ENCODE measurements around the gene FAF1.

GRCh38 chr1:50917138-50918137 is 42.6 kb downstream of the FAF1 start:
- TF ChIP-seq, protein P1, sequence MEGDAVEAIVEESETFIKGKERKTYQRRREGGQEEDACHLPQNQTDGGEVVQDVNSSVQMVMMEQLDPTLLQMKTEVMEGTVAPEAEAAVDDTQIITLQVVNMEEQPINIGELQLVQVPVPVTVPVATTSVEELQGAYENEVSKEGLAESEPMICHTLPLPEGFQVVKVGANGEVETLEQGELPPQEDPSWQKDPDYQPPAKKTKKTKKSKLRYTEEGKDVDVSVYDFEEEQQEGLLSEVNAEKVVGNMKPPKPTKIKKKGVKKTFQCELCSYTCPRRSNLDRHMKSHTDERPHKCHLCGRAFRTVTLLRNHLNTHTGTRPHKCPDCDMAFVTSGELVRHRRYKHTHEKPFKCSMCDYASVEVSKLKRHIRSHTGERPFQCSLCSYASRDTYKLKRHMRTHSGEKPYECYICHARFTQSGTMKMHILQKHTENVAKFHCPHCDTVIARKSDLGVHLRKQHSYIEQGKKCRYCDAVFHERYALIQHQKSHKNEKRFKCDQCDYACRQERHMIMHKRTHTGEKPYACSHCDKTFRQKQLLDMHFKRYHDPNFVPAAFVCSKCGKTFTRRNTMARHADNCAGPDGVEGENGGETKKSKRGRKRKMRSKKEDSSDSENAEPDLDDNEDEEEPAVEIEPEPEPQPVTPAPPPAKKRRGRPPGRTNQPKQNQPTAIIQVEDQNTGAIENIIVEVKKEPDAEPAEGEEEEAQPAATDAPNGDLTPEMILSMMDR (conservative IDR thresholded peaks at IDR 0.05 in 1 of 2, IDR thresholded peaks at IDR 0.05 in 1 of 2; ENCODE audit: low read depth in 1 of 2, low read length in 2 of 2), result no peak
- no peak for TF ChIP-seq EZH2 (IDR thresholded peaks at IDR 0.05; ENCODE audit: low read length, missing control alignments)
